ENCODE results near the gene MAP4K1.
"Not testable (repeated sequence)": the region's sequence is repeated elsewhere in the genome, so short reads cannot be mapped to it uniquely, and the experiment has no call there.

Gene MAP4K1

GRCh38 chr19:38650911-38651584 lies 33.3 kb upstream of the MAP4K1 start:
- DNase-seq: peak; percentile 61

- no peak for DNase-seq
Observed at GRCh38 chr19:38650172-38650775, 32.5 kb upstream of the MAP4K1 start.

GRCh38 chr19:38649305-38650171 lies 31.8 kb upstream of the MAP4K1 start:
- no peak for DNase-seq

GRCh38 chr19:38648769-38649304 lies 31.1 kb upstream of the MAP4K1 start:
- no peak for DNase-seq

DNA sequence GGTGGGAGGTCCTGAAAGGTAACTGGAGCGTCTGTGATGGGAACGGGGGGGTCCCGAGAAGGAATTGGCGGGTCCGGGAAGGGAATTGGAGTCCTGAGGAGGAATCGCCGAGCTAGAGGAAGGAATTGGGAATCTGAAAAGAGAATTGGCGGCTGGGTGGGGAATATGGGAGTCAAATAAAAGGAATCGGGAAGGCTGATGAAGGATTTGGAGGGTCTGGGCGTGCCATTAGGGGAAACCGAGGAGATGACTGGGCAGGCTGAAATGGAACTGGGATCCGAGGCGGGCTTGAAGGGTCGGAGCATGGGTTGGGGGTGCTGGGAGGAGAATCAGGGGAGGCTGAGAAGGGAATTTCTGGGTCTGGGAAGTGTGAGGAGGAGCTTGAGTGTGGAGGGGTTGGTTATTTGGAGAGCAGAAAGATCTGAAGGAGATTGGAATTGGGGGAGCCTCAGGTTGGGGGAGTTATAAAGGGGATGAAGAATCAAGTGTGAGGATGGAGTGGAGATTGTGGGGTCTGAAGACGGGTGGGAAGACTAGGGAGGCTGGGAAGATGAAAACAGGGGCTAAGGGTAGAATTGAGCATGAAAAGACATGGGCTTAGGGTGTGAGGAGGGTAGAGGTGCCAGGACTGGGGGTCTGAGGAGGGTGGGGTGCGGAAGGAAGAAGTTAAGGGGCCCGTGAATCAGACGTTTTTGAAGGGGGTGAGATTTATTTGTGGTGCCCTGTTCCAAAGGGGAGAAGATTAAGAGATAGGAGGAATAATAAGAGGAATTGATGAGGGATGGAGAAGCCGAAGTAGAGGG lies 30.4 kb upstream of the MAP4K1 start:
- no peak for DNase-seq

GRCh38 chr19:38647368-38647965 lies 29.7 kb upstream of the MAP4K1 start, which contains the start of gene ACTN4:
Gene ACTN4, plus strand, starts transcription at chr19:38647649. Its CDS starts 97 bp downstream, at chr19:38647746.
- DNase-seq: peak; percentile 97

GRCh38 chr19:38644719-38645118 lies 27.0 kb upstream of the MAP4K1 start:
- no peak for DNase-seq

DNA sequence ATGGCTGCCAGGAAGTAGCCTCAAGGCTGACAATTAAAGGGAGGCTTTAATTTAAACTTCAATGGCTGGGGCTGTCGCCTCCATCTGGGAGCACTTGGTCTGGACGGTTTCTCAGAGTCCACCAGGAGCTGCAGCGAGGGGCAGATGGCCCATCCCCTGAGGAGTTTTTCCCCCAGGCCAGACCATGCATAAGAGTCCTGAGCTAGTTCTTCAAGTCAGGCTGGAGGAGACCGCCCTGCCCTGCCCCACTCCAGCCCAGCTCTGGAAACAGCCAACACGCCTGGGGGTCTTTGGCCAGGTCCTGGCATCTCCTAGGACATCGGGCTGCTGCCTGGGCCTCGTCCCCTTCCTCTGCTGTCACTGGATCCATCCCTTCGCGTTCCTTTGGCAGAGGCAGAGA lies 24.4 kb upstream of the MAP4K1 start:
- DNase-seq: no peak

DNA sequence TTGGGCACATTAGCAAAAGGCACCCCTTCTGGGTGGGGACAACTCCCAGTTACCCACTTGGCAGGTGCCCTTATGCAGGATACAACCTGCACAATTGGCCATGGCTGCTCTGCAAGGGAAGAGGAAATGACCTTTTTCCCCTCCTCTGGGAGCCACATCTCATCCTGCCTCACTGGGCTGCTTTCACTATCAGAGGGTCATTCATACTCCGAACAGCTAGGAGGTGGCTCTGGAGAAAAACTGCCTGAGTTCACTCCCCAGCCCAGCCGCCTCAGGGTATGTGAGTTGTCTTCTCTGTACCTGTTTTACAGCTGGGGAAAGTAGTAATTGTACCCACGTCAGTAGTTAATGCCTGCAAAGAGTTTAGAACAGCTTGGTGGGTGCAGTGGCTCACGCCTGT lies 22.6 kb upstream of the MAP4K1 start:
- no peak for DNase-seq

DNA sequence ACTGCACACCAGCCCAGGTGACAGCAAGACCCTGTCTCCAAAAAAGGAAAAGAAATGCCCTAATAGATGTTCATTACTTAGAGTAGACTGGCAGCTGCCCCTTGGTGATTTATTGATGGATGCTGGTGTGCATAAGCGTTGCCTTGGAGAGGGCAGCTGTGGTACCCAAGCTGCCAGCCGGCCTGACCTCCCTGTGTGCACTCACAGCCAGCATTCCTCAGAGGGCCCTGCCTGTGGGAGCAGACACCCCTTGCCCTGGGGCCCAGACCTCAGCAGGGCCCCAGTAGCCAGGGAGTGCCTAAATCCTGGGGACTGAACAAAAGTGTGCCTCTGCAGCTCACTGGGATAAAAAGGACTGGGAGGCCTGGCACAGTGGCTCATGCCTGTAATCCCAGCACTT lies 21.9 kb upstream of the MAP4K1 start:
- no peak for DNase-seq

DNA sequence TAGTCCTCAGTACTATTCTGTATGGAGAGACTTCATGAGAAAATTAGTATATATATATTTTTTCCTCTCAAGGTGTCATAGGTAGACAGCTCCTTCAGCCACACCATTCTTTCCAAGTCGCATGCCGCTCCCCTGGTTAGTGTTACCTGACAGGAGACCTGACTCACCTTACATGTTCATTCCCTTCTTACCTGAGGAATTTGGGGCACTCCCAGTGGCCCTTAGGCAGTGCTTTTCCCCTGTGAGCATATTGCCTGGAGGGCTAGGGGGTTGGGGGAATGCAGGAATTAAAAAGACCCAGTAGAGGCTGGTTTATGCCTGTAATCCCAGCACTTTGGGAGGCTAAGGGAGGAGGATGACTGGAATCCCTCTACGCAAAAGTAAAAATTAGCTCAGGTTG lies 20.7 kb upstream of the MAP4K1 start:
- DNase-seq: no peak

DNA sequence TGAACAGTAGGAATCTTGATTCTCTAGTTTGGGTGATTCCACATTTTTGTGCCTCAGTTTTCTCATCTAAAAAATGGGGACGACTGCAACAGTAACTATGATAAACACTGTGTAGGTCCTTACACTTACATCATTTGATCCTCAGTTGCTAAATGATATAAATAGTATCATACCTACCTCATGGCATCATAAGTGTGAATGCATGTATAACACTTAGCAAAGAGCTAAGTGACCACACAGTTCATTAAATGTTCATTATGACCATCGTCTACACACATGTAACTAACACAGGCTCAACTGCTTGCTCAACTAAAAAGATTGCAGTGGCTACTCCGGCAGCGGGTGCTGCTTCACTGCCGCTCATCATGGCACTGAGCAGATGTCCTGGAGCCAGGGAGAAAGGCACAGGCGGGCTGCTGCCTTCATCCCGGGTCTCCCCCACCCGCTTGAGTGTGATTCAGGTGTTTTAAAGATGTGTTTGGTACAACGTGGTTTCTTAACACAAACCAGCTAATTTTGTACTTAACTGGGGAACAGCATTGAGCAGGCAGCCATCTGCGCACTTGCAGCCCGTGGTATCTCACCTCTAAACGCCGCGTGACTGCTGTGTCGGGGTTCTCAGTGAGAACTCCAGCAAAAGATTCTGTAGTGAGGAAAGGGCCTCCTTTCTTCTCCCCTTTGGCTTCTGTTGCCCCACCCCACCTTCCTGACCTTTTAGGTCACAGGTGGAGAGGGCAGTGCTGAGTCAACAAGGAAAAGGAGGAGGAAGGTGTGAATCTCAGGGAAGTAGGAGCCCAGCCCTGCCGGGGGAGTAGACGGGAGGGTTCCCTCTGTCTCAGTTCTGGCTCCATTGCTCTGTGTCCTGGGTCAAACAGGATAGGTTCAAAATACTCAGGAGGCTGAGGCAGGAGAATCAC lies 18.0 kb upstream of the MAP4K1 start:
- DNase-seq: no peak

- peak; percentile 64 for DNase-seq
Observed at GRCh38 chr19:38634757-38635482, 17.2 kb upstream of the MAP4K1 start.

DNA sequence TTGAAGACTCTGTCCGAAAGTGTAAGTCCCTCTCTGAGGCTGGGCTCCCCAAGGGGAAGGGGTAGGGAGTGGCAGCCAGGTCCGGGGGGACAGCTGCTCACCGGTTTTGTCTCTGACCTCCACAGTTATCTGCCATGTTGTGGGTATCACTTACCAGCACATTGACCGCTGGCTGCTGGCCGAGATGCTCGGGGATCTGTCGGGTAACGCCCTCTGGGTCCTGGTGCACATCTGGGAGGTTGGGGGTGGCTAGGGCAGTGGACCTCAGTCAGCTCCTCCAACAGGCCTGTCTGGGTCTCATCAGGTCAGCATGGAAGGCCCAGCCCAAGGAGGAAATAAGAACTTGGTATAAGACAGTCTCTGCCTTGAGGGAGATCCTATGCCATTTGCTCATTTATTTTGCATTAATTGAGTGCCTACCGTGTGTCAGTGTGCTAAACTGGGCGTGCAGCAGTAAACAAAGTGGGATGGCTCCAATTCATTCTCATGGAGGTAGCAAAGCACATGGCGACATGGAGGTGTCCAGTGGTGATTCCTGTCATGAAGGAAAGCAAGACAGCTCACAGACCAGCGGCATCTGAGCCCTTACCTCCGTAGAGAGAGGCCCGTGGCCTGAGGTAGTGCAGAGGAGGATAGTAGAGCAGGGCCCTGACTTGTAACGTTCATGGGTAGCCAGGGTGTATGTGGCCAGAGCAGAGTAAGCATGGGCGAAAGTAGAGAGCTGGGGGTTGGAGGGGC lies 14.9 kb upstream of the MAP4K1 start:
- no peak for DNase-seq

DNA sequence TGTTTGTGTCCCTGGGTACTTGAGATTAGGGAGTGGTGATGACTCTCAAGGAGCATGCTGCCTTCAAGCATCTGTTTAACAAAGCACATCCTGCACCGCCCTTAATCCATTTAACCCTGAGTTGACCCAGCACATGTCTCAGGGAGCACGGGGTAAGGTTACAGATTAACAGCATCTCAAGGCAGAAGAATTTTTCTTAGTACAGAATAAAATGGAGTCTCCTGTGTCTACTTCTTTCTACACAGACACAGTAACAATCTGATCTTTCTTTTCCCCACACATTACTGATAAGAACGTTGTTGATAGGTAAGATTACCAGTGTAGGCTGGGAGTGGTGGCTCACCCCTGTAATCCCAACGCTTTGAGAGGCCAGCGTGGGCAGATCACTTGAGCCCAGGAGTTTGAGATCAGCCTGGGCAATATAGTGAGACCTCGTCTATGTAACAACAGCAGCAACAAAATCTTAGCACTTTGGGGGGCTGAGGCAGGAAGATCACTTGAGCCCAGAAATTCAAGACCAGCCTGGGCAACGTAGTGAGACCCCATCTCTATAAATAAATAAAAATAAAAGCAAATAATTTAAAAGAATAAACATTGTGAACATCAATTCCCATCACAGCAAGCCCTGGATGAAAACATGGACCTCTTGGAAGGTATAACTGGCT lies 14.2 kb upstream of the MAP4K1 start:
- DNase-seq: not testable (repeated sequence)

DNA sequence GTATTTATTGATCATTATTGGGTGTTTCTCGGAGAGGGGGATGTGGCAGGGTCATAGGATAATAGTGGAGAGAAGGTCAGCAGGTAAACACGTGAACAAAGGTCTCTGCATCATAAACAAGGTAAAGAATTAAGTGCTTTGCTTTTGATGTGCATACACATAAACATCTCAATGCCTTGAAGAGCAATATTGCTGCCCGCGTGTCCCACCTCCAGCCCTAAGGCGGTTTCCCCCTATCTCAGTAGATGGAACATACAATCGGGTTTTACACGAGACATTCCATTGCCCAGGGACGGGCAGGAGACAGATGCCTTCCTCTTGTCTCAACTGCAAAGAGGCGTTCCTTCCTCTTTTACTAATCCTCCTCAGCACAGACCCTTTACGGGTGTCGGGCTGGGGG lies 13.5 kb upstream of the MAP4K1 start:
- not testable (repeated sequence) for DNase-seq

DNA sequence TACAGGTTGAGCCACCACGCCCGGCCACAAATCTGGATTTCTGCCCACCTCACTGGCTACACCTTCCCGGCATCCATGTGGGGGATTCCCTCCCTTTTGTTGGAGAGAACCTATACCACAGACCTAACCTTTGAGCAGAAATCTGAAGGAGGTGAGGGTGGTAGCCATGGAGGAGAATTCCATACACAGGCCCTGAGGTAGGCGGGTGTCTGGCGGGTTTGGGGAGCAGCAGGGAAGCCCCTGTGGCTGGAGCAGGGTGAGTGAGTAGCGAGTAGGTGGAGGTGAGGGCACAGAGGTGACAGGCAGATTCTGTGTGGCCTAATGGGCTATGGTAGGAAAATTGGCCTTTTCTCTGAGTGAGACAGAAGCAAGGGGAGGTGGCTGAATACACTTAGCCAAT lies 11.8 kb upstream of the MAP4K1 start:
- DNase-seq: no peak

- no peak for DNase-seq
Observed at GRCh38 chr19:38626401-38626800, 8.6 kb upstream of the MAP4K1 start.

DNA sequence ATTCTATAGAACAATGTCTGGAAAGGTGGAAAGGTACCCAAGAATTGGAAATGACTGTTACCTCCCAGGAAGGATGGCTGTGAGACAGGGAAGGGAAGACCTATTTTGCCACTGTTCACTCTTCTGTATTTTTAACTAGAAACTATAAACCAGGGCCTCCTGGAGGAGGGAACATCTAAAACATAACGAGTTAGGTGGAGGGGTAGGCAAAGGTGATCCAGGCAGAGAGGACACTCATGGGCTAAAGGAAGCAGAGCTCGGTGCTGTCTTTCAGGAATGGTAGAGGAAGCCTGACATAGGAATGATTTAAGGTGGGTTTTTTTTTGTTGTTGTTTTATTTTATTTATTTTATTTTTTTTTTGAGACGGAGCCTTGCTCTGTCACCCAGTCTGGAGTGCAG lies 7.1 kb upstream of the MAP4K1 start:
- DNase-seq: no peak

All from fibroblast of skin of scalp (primary cell).